B cell (primary cell): ENCODE measurements around the gene LRRC74A. TPM values are rescaled to one million over a fixed set of nuclear protein-coding genes. Genes with fewer than 3 reads are reported as not detected.
"Not testable (repeated sequence)": the region's sequence is repeated elsewhere in the genome, so short reads cannot be mapped to it uniquely, and the experiment has no call there.

Experiments used
- ATAC-seq: fragments of 200-7000 bp; cut with Tn5 transposase; one replicate; pipeline ENCODE4 v1.10.0; 2021; ENCODE audit warnings: low read depth, mild to moderate bottlenecking, moderate number of reproducible peaks, moderate library complexity
- CTCF ChIA-PET: fragments of 350-600 bp; sonication (Branson Sonifier 250); formaldehyde crosslinking; loops from one replicate; lab custom pipeline; 2021; ENCODE audit warnings: antibody characterized with exemption, inconsistent platforms; lab: Charles Lee
- POLR2A ChIA-PET: fragments of 350-600 bp; sonication (Branson Sonifier 250); formaldehyde crosslinking; loops from one replicate; lab custom pipeline; 2021; ENCODE audit warnings: antibody characterized with exemption; lab: Charles Lee
- DNase-seq: peaks from one replicate; pipeline ENCODE4 v3.0.0; 2013
- H2AFZ ChIP-seq: 2 replicates; pipeline ENCODE4 v1.6.1; 2012; ENCODE audit warnings: mild to moderate bottlenecking, low read depth, low read length; ENCODE audit not compliant: insufficient read depth, poor library complexity, severe bottlenecking
- H3K27ac ChIP-seq, 2 donors: 1 replicate in 1 of 2; 2 replicates in 1 of 2; pipeline ENCODE4 v1.5.1; 2012 to 2013; ENCODE audit warnings: low read length in 2 of 2, mild to moderate bottlenecking in 2 of 2, moderate library complexity in 1 of 2
- H3K27me3 ChIP-seq, 4 experiments: fragments of 200-600 bp in 1 of 4; sonication (generic) in 1 of 4; replicated peaks in 1 of 4; 1 replicate in 2 of 4; 2 replicates in 2 of 4; pipeline versions ENCODE4 v1.6.1 to v1.7.0; 2013 to 2016; ENCODE audit warnings: low read length in 3 of 4, mild to moderate bottlenecking in 2 of 4, mixed read lengths in 1 of 4, moderate library complexity in 1 of 4; ENCODE audit not compliant: insufficient read depth in 4 of 4, control insufficient read depth in 3 of 4; ENCODE audit errors: control extremely low read depth in 1 of 4
- H3K36me3 ChIP-seq, 2 experiments: replicated peaks in 1 of 2; 1 replicate in 1 of 2; 2 replicates in 1 of 2; pipeline versions ENCODE4 v1.6.1 to v1.7.1; 2013; ENCODE audit warnings: low read length in 1 of 2; ENCODE audit not compliant: insufficient read depth in 2 of 2, control insufficient read depth in 1 of 2; ENCODE audit errors: control extremely low read depth in 1 of 2, extremely low read depth in 1 of 2
- H3K4me1 ChIP-seq, 2 donors: fragments of 200-600 bp in 1 of 2; sonication (generic) in 1 of 2; 1 replicate in 1 of 2; 2 replicates in 1 of 2; pipeline versions ENCODE4 v1.5.1 to v1.6.1; 2013 to 2017; ENCODE audit warnings: low read length in 2 of 2; ENCODE audit not compliant: control insufficient read depth in 2 of 2, insufficient read depth in 2 of 2
- H3K4me2 ChIP-seq: replicated peaks from 2 replicates; pipeline ENCODE3; 2012; ENCODE audit warnings: mild to moderate bottlenecking, low read depth, low read length; ENCODE audit not compliant: poor library complexity, severe bottlenecking
- H3K4me3 ChIP-seq, 5 experiments: fragments of 200-600 bp in 1 of 5; sonication (generic) in 1 of 5; 1 replicate in 3 of 5; 2 replicates in 2 of 5; pipeline versions ENCODE4 v1.5.1 to v1.7.0; 2011 to 2016; ENCODE audit warnings: low read length in 4 of 5, mild to moderate bottlenecking in 4 of 5, low read depth in 2 of 5, control low read depth in 1 of 5, moderate library complexity in 1 of 5; ENCODE audit not compliant: insufficient read depth in 1 of 5; ENCODE audit errors: control extremely low read depth in 1 of 5, extremely low read depth in 1 of 5
- H3K79me2 ChIP-seq: fragments of 200-600 bp; sonication (generic); one replicate; pipeline ENCODE4 v1.6.0; 2016; ENCODE audit warnings: low read length; ENCODE audit not compliant: control insufficient read depth, insufficient read depth
- H3K9ac ChIP-seq: fragments of 200-600 bp; sonication (generic); 2 replicates; pipeline ENCODE4 v1.6.1; 2017; ENCODE audit warnings: mild to moderate bottlenecking, low read length, moderate library complexity
- H3K9me3 ChIP-seq, 3 donors: one replicate each; pipeline versions ENCODE4 v1.6.1 to v1.7.1; 2013; ENCODE audit warnings: low read length in 2 of 3; ENCODE audit not compliant: control insufficient read depth in 2 of 3, insufficient read depth in 1 of 3; ENCODE audit errors: control extremely low read depth in 1 of 3
- H4K20me1 ChIP-seq: 2 replicates; pipeline ENCODE4 v1.6.0; 2012; ENCODE audit warnings: mild to moderate bottlenecking, low read length; ENCODE audit not compliant: insufficient read depth, control insufficient read depth, poor library complexity, severe bottlenecking
- H3K27ac Mint-ChIP-seq: one replicate; pipeline ENCODE4 v1.8.0; 2021; ENCODE audit warnings: mixed read lengths
- H3K27me3 Mint-ChIP-seq: one replicate; pipeline ENCODE4 v1.8.0; 2021; ENCODE audit warnings: mixed read lengths
- H3K4me1 Mint-ChIP-seq: one replicate; pipeline ENCODE4 v1.8.0; 2021; ENCODE audit warnings: mixed read lengths
- H3K4me3 Mint-ChIP-seq: one replicate; pipeline ENCODE4 v1.8.0; 2021; ENCODE audit warnings: mixed read lengths
- H3K9me3 Mint-ChIP-seq: one replicate; pipeline ENCODE4 v1.8.0; 2022; ENCODE audit warnings: mixed read lengths; ENCODE audit not compliant: insufficient read depth
- CTCF ChIP-seq: fragments of 200-600 bp; IDR thresholded peaks from one replicate; pipeline ENCODE4 v1.8.0; 2022; ENCODE audit warnings: antibody characterized with exemption, mild to moderate bottlenecking
- EZH2 ChIP-seq: IDR thresholded peaks from 2 replicates; pipeline ENCODE4 v1.6.1; 2012; ENCODE audit warnings: borderline replicate concordance, low read depth, mild to moderate bottlenecking, moderate library complexity, low read length; ENCODE audit not compliant: insufficient read depth, poor library complexity, severe bottlenecking
- WGBS: methylation state at CpG from one replicate; pipeline ENCODE4 v1.1.5; 2013; ENCODE audit warnings: missing lambda C conversion rate; ENCODE audit not compliant: insufficient coverage; 5-methylcytosine and 5-hydroxymethylcytosine counted together
- intact Hi-C: fragments of 100-400 bp; cut with micrococcal nuclease; formaldehyde crosslinking; loops from one replicate; pipeline ENCODE4 v1.10.0; 2022
- polyA plus RNA-seq: library from polyadenylated mRNA; depleted of rRNA; stranded (reverse); fragments of >200 nt; gene quantifications from 2 replicates; pipeline ENCODE4 v1.2.3, GENCODE V29; 2012
- total RNA-seq, 2 donors: library from RNA; stranded (reverse); fragments of 120-200 nt in 1 of 2; gene quantifications; 1 replicate in 1 of 2; 2 replicates in 1 of 2; pipeline versions ENCODE4 v1.2.3 to v1.2.4, GENCODE V29; 2013 to 2022

LRRC74A gene
- total and polyA plus RNA-seq, 2 donors (not counting 1 experiment from before 2014, with no cell fraction given), result not detected

- H3K9ac ChIP-seq, result no peak overlapping the region
- no peak for DNase-seq
- no peaks in the 10 kb centered on the region for H3K4me1 ChIP-seq
- Mint-ChIP-seq H3K27ac (no peak overlapping the region), H3K4me1 (no peaks in the 10 kb centered on the region), H3K9me3 (no peaks in the 10 kb centered on the region), H3K4me3 (no peak overlapping the region), H3K27me3 (no peaks in the 10 kb centered on the region)
- no peak overlapping the region for H3K4me3 ChIP-seq
- no peak overlapping the region for H3K27ac ChIP-seq
- intact Hi-C loops, result no loop called here
- ChIA-PET CTCF (interaction anchor here (1.5 kb wide), 1 partner anchor 158 kb away, joined by 4 read pairs; no protein-coding TSS in a partner anchor), POLR2A (no interaction called here)
- 100% methylated on average over 3 of the region's 5 CpGs for WGBS
- no peaks in the 10 kb centered on the region for H3K36me3 ChIP-seq
- H3K79me2 ChIP-seq, result no peaks in the 10 kb centered on the region
- no peaks in the 10 kb centered on the region for H3K27me3 ChIP-seq
- H4K20me1 ChIP-seq, result no peaks in the 10 kb centered on the region
- no peak overlapping the region for H3K4me2 ChIP-seq
- TF ChIP-seq EZH2 (no peak), CTCF (no peak)
- no peak overlapping the region for H2AFZ ChIP-seq
- peaks cover 0 to 17% (median 6%) of the 10 kb centered on the region in 3 donors for H3K9me3 ChIP-seq
- no peak for ATAC-seq
Measured at GRCh38 chr14:76894308-76894707, 68.1 kb downstream of the LRRC74A start.

GRCh38 chr14:76898006-76898405 lies 71.8 kb downstream of the LRRC74A start:
- H3K79me2 ChIP-seq, H3K27me3 Mint-ChIP-seq, H3K36me3 ChIP-seq, H3K4me1 Mint-ChIP-seq, H3K27ac Mint-ChIP-seq, H3K9me3 Mint-ChIP-seq, DNase-seq, H2AFZ ChIP-seq, H3K27ac ChIP-seq, H3K4me3 ChIP-seq, POLR2A ChIA-PET, H3K27me3 ChIP-seq, H3K4me2 ChIP-seq, intact Hi-C loops, CTCF ChIA-PET, H3K9ac ChIP-seq, H3K4me1 ChIP-seq, ATAC-seq, H3K4me3 Mint-ChIP-seq, H4K20me1 ChIP-seq: not testable (repeated sequence)
- 97% methylated on average over 18 of the region's 37 CpGs for WGBS
- H3K9me3 ChIP-seq, result peaks cover 0 to 13% (median 0%) of the 10 kb centered on the region in 3 donors
